AG10803 (cell line): ENCODE results near the gene KYAT1.

ENCODE experiments used
- DNase-seq: peaks from one replicate; pipeline ENCODE4 v3.0.0; 2010; ENCODE audit warnings: low read depth
- H3K4me3 ChIP-seq: 2 replicates; pipeline ENCODE4 v1.5.1; 2011; ENCODE audit warnings: mild to moderate bottlenecking, low read length, control low read depth
- TF ChIP-seq, protein P1 (sequence below): conservative IDR thresholded peaks from 2 replicates; pipeline ENCODE4 v1.5.1; 2011; ENCODE audit warnings: mild to moderate bottlenecking, low read length, control low read depth, inconsistent platforms

The KYAT1 gene

DNA sequence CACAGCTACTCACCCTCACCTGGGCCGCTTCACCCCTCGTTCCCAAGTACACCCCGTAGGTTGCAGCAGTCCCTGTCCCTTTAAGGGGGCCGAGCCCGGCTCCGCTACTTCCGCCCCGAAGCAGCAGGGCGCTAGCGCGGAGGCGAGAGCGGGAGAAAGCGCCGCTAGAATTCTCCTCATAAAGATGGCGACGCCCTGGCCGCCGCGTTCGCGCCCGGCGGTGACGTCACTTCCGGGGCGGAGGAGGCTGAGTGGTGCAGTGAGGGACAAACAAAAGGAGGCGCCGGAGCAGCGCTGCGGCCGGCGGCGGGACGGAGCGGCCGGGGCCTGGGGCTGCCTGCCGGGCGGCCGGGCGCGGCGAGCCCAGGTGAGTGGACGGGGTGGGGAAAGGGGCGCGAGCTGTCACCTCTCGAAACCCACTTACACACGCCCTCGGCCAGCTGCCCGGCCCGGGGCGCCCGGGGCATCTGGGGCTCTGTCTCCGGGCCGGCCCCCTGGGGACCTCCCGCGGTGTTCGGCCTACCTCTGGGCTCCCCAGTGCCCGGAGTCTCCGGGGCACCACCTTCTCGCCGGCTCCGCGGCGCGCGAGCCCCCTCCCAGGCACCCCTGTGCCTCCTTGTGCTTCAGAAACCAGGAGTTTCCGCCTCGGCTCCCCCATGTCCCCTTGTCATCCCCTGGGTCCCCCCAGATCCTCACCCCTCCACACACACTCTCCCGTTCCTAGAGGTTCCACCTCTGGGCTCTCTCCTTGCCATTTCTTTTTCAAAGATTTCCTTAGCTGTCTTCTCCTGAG, at the start of gene KYAT1, which contains the start of gene LRRC8A:
TSS of gene KYAT1 (minus strand) at position 67 of the 793 bp plus-strand sequence. CDS start 36,545 bp downstream, outside the sequence.
TSS of gene LRRC8A (plus strand) at position 250 of the 793 bp plus-strand sequence. CDS start 25,032 bp downstream, outside the sequence.
- peak; percentile 92 for DNase-seq
- TF ChIP-seq, protein P1, sequence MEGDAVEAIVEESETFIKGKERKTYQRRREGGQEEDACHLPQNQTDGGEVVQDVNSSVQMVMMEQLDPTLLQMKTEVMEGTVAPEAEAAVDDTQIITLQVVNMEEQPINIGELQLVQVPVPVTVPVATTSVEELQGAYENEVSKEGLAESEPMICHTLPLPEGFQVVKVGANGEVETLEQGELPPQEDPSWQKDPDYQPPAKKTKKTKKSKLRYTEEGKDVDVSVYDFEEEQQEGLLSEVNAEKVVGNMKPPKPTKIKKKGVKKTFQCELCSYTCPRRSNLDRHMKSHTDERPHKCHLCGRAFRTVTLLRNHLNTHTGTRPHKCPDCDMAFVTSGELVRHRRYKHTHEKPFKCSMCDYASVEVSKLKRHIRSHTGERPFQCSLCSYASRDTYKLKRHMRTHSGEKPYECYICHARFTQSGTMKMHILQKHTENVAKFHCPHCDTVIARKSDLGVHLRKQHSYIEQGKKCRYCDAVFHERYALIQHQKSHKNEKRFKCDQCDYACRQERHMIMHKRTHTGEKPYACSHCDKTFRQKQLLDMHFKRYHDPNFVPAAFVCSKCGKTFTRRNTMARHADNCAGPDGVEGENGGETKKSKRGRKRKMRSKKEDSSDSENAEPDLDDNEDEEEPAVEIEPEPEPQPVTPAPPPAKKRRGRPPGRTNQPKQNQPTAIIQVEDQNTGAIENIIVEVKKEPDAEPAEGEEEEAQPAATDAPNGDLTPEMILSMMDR, result no peak
- peak within 1 kb of the TSS; percentile 92 for H3K4me3 ChIP-seq

DNA sequence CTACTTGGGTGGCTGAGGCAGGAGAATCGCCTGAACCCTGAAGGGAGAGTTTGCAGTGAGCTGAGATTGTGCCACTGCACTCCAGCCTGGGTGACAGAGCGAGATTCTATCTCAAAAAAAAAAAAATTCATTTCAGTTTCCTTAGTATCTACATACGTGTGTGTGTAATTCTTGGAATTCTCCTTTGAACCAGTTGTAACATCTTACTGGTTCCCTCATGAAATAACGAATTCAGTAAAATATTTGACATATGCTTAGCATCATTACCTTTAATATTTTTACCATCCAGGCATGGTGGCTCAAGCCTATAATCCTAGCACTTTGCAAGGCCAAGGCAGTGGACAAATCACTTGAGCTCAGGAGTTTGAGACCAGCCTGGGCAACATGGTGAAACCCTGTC, 47.8 kb upstream of the KYAT1 start:
- DNase-seq, result no peak
- H3K4me3 ChIP-seq, result no peak overlapping the region
- TF ChIP-seq, protein P1, result no peak

DNA sequence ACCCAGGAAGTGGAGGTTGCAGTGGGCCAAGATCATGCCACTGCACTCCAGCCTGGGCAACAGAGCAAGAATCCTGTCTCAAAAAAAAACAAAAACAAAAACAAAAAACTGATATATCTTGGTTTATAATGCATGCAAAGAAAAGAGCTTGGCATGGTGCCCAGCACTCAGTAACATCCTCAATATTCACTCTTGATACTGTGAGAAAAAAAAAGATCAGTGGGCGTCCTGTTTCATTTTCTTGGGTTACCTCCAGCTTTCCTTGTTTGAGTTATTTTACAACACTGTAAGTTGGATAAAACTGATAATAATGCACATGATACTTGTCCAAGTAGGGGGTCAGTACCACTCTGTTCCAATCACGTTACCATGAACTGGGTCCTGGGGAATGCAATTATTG, 46.9 kb upstream of the KYAT1 start:
- TF ChIP-seq, protein P1, result no peak
- no peak for DNase-seq
- no peak overlapping the region for H3K4me3 ChIP-seq

DNA sequence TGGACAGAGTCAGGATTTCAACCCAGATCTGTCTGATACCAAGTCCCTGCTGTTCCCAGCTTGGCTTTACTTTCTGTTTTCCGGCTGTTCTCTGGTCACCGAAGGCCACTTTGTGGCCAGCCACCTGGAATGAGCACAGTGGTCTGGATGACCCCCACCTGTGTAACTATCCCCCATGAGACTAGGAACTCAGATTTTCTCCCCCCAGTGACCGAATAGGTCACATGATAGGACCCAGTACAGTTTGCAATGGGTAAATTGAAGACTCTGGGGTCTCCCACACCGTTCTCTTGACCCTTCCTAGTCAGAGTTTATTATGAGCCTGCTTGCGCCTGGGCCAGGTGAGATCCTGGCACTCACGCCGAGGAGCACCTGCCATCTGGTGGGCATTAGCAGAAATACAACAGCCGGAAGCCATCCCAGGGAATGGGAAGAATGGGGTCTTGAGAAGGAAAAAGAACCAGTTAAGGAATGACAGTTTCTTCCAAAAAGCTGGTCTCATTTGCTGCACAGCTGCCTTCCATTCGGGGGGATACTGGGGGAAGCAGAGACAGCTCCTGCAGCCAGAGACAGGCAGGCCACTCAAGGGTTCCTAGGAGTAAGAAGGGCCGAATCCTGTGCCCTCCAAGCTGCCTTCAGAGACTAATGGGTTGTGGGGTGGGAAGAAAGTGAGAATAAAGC, 46.1 kb upstream of the KYAT1 start:
- H3K4me3 ChIP-seq, result no peak overlapping the region
- TF ChIP-seq, protein P1, result peak; percentile 93
- DNase-seq, result peak; percentile 33

DNA sequence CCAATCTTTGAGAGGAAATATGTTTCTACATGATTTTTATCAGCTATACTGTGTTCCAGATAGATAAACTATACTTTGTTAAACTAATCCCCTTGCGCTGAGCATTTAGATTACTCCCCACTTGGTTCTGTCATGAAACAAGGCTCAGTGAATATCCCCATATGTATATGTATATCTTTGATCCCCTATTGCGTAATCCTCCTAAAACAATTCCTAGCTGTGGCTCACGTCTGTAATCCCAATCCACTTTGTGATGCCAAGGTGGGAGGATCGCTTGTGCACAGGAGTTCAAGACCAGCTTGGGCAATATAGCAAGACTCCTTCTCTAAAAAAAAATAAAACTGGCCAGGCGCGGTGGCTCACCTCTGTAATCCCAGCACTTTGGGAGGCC, 41.7 kb upstream of the KYAT1 start:
- no peak for DNase-seq
- TF ChIP-seq, protein P1, result no peak
- H3K4me3 ChIP-seq, result no peak overlapping the region

DNA sequence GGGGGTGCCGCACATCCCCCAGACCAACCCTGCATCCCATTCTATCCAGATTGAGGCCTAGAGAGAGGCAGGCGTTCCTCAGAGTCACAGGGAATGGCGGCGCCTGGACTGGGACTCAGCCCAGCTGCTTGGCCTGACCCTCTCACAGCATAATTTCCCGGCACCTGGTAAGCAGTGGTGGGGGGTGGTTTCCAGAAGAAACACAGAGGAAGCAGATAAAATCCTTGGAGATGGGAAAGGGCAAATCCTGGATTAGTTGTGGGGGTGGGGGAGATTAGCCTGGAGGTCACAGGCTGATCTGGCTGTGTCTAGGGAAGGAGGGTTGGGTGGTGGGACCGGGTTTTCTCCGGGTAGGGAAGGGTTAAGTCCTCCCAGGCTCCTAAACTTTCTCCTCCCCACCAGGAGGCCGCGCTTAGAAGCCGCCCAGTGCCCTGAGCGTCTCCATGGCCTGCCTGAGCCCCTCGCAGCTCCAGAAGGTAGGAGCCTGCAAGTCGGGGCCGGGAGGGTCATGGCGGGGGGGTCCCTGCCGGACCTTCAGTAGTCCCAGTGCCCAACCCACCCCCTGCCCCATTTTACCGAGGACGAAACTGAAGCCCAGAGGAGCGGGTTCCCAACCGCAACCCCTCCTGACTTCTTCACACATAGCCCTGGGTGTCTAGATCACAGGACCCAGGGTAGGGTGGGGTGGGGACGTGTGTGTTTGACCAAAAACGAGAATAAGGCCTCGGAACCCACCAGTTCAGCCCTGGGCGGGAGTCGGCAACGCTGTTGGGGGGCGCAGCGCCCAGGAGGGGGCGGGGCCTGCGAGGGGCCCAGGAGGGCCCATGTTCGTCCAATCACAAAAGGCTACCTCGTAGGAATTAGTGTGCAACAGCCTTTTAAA, 40.4 kb upstream of the KYAT1 start:
- peak overlapping the region; percentile 54 for H3K4me3 ChIP-seq
- DNase-seq, result peak; percentile 58

More for the DNA sequence above, 40.4 kb upstream of the KYAT1 start:
- TF ChIP-seq, protein P1, result peak; percentile 15
